K562 (cell line): ENCODE measurements around the gene FIGNL1. TPM values are rescaled to one million over a fixed set of nuclear protein-coding genes. Genes with fewer than 3 reads are reported as not detected.

Experiments
- ATAC-seq: fragments of 200-7000 bp; cut with Tn5 transposase; 3 replicates; pipeline ENCODE4 v1.9.1; 2020; ENCODE audit warnings: moderate library complexity
- BruUV-seq: library from RNA; stranded (reverse); fragments of 400-500 nt; replicated peaks from 2 replicates; lab custom pipeline; 2021; lab: Mats Ljungman, UMichigan
- CTCF ChIA-PET: fragments of 300-600 bp; formaldehyde crosslinking; extraction: SDS; loops from one replicate; lab custom pipeline; 2021; ENCODE audit warnings: low intra/inter-chr PET ratio; lab: Yijun Ruan, JAX
- POLR2A ChIA-PET: fragments of 300-600, 350-650 bp; sonication (Branson Sonifier 250); formaldehyde crosslinking; extraction: SDS; loops from one replicate; lab custom pipeline; 2021; ENCODE audit warnings: antibody characterized with exemption, inconsistent platforms; lab: Yijun Ruan, JAX
- DNase-seq, 4 experiments: peaks; one replicate each; pipeline versions ENCODE4 v3.0.0 to v3.0.0-alpha.2; 2011 to 2018; ENCODE audit warnings: low spot score in 3 of 4, mixed read lengths in 3 of 4; ENCODE audit errors: extremely low read depth in 1 of 4
- FAIRE-seq: peaks from 2 replicates; lab custom pipeline; 2011; peaks lifted over from hg19 to GRCh38; lab: Jason Lieb, UNC
- H2AFZ ChIP-seq: 2 replicates; pipeline ENCODE4 v1.6.0; 2011; ENCODE audit warnings: low read depth, low read length, control low read depth, inconsistent platforms
- H3K27ac ChIP-seq: fragments of 200-600 bp; 3 replicates; pipeline ENCODE4 v1.8.0; 2011; ENCODE audit warnings: low read depth, mild to moderate bottlenecking, control low read depth, inconsistent platforms, low read length, moderate library complexity, mixed read lengths; ENCODE audit errors: extremely low read depth
- H3K27me3 ChIP-seq, 2 experiments: fragments of 300-600 bp in 1 of 2; 2 replicates in 1 of 2; 3 replicates in 1 of 2; pipeline versions ENCODE4 v1.6.0 to v1.8.0; 2011; ENCODE audit warnings: inconsistent platforms in 2 of 2, low read length in 2 of 2, mild to moderate bottlenecking in 1 of 2, mixed read lengths in 1 of 2, moderate library complexity in 1 of 2; ENCODE audit not compliant: control insufficient read depth in 2 of 2, insufficient read depth in 2 of 2
- H3K36me3 ChIP-seq: fragments of 300-600 bp; 3 replicates; pipeline ENCODE4 v1.8.0; 2011; ENCODE audit warnings: mild to moderate bottlenecking, low read length, inconsistent platforms; ENCODE audit not compliant: control insufficient read depth, insufficient read depth
- H3K4me1 ChIP-seq, 2 experiments: fragments of 200-600 bp in 1 of 2; replicated peaks in 1 of 2; 2 replicates in 1 of 2; 3 replicates in 1 of 2; pipeline versions ENCODE4 v1.5.1 to v1.8.0; 2011; ENCODE audit warnings: inconsistent platforms in 2 of 2, low read length in 2 of 2, mild to moderate bottlenecking in 1 of 2, mixed read lengths in 1 of 2, moderate library complexity in 1 of 2; ENCODE audit not compliant: control insufficient read depth in 2 of 2, insufficient read depth in 2 of 2
- H3K4me2 ChIP-seq: 2 replicates; pipeline ENCODE4 v1.6.1; 2011; ENCODE audit warnings: low read length, control low read depth, inconsistent platforms, mixed read lengths; ENCODE audit not compliant: insufficient read depth
- H3K4me3 ChIP-seq: fragments of 200-600 bp; sonication (generic), shearing (Covaris generic); 2 replicates; pipeline ENCODE4 v1.5.1; 2016; ENCODE audit warnings: control low read depth, inconsistent platforms
- H3K79me2 ChIP-seq: fragments of 200-600 bp; 3 replicates; pipeline ENCODE4 v1.8.0; 2011; ENCODE audit warnings: low read length, inconsistent platforms; ENCODE audit not compliant: control insufficient read depth, insufficient read depth
- H3K9ac ChIP-seq, 2 experiments: 2 replicates each; pipeline versions ENCODE4 v1.6.0 to v1.6.1; 2011; ENCODE audit warnings: low read depth in 2 of 2, low read length in 2 of 2, control low read depth in 1 of 2, inconsistent platforms in 1 of 2, mild to moderate bottlenecking in 1 of 2, mixed read lengths in 1 of 2; ENCODE audit not compliant: insufficient read depth in 1 of 2
- H3K9me1 ChIP-seq: one replicate; pipeline ENCODE4 v1.6.0; 2011; ENCODE audit warnings: inconsistent platforms, mild to moderate bottlenecking, low read length, moderate library complexity; ENCODE audit not compliant: control insufficient read depth, insufficient read depth
- H3K9me3 ChIP-seq: replicated peaks from 2 replicates; pipeline ENCODE4 v1.5.1; 2011; ENCODE audit warnings: low read depth, low read length, inconsistent platforms; ENCODE audit not compliant: control insufficient read depth, insufficient read depth
- H4K20me1 ChIP-seq: replicated peaks from 2 replicates; pipeline ENCODE4 v1.6.1; 2011; ENCODE audit warnings: low read length, inconsistent platforms, mixed read lengths; ENCODE audit not compliant: control insufficient read depth, insufficient read depth
- AFF1 ChIP-seq, 2 experiments: fragments of 450-650 bp; IDR thresholded peaks; 2 replicates each; pipeline ENCODE4 v1.6.1; 2018; ENCODE audit warnings: mild to moderate bottlenecking in 2 of 2, low read depth in 1 of 2; ENCODE audit not compliant: partially characterized antibody in 2 of 2
- CBFB ChIP-seq: sonication (generic); formaldehyde crosslinking; IDR thresholded peaks from 2 replicates; pipeline ENCODE4 v1.4.0; 2020; ENCODE audit warnings: mild to moderate bottlenecking, missing genetic modification reagents
- CBX5 ChIP-seq: IDR thresholded peaks from 2 replicates; pipeline ENCODE4 v1.6.1; 2014; ENCODE audit warnings: low read depth, borderline replicate concordance
- CTBP1 ChIP-seq: fragments of 450-650 bp; IDR thresholded peaks from 2 replicates; pipeline ENCODE4 v1.6.1; 2016; ENCODE audit warnings: borderline replicate concordance
- DEAF1 ChIP-seq: fragments of 450-650 bp; formaldehyde crosslinking; IDR thresholded peaks from 2 replicates; pipeline ENCODE4 v1.4.0; 2020; ENCODE audit warnings: mild to moderate bottlenecking, moderate library complexity
- ESRRB ChIP-seq: fragments of 250-450 bp; sonication (Bioruptor Pico); IDR thresholded peaks from 2 replicates; pipeline ENCODE4 v1.5.0; 2020; ENCODE audit warnings: mild to moderate bottlenecking, moderate library complexity, borderline replicate concordance
- HMBOX1 ChIP-seq: sonication (generic); IDR thresholded peaks from 2 replicates; pipeline ENCODE4 v1.6.1; 2016
- JUN ChIP-seq, 2 experiments: sonication (generic) in 1 of 2; formaldehyde crosslinking in 1 of 2; IDR thresholded peaks; 2 replicates each; pipeline versions ENCODE4 v1.6.1 to v1.8.0; 2012 to 2022; ENCODE audit warnings: borderline replicate concordance in 2 of 2, mild to moderate bottlenecking in 2 of 2, improper control_type of control experiment in 1 of 2, low read depth in 1 of 2, low read length in 1 of 2, missing genetic modification reagents in 1 of 2
- LARP7 ChIP-seq: fragments of 450-650 bp; IDR thresholded peaks from 2 replicates; pipeline ENCODE4 v1.6.1; 2016
- MAFF ChIP-seq: IDR thresholded peaks from 2 replicates; pipeline ENCODE4 v1.6.1; 2012; ENCODE audit warnings: low read length, improper control_type of control experiment
- MED1 ChIP-seq: sonication (generic); formaldehyde crosslinking; IDR thresholded peaks from 2 replicates; pipeline ENCODE4 v1.8.1; 2023; ENCODE audit warnings: missing genetic modification reagents, borderline replicate concordance
- NCOR1 ChIP-seq: fragments of 450-650 bp; IDR thresholded peaks from 2 replicates; pipeline ENCODE4 v1.6.1; 2016; ENCODE audit warnings: mild to moderate bottlenecking, moderate library complexity
- PURB ChIP-seq: sonication (generic); formaldehyde crosslinking; IDR thresholded peaks from 2 replicates; pipeline ENCODE4 v1.9.0; 2021; ENCODE audit warnings: low read depth, mild to moderate bottlenecking, missing genetic modification reagents
- SMAD4 ChIP-seq: fragments of 250-450 bp; sonication (Bioruptor Pico); conservative IDR thresholded peaks from 2 replicates; pipeline ENCODE4 v1.8.0; 2021; ENCODE audit warnings: inconsistent platforms, mild to moderate bottlenecking, moderate library complexity
- SRF ChIP-seq, 2 experiments: fragments of 250-450, 450-650 bp in 1 of 2; sonication (Bioruptor Pico) in 1 of 2; sonication (generic) in 1 of 2; formaldehyde crosslinking; IDR thresholded peaks; 2 replicates each; pipeline versions ENCODE4 v1.5.0 to v1.5.1; 2020 to 2022; ENCODE audit warnings: mild to moderate bottlenecking in 1 of 2, missing genetic modification reagents in 1 of 2
- ZBTB8A ChIP-seq: fragments of 450-650 bp; IDR thresholded peaks from 2 replicates; pipeline ENCODE4 v1.6.1; 2018; ENCODE audit warnings: mild to moderate bottlenecking, moderate library complexity; ENCODE audit not compliant: partially characterized antibody
- ZNF253 ChIP-seq: fragments of 250-450 bp; sonication (Bioruptor Pico); conservative IDR thresholded peaks from 2 replicates; pipeline ENCODE4 v1.6.1; 2021; ENCODE audit warnings: mild to moderate bottlenecking
- ZNF324 ChIP-seq: fragments of 250-450 bp; sonication (Bioruptor Pico); IDR thresholded peaks from 2 replicates; pipeline ENCODE4 v1.4.0; 2020; ENCODE audit warnings: mild to moderate bottlenecking
- WGBS: fragments of 100-300 bp; shearing (Covaris generic); methylation state at CpG from one replicate; pipeline ENCODE4 v1.1.6; 2016; ENCODE audit warnings: low coverage, mixed read lengths; ENCODE audit not compliant: insufficient coverage; ENCODE audit errors: missing lambda C conversion rate; 5-methylcytosine and 5-hydroxymethylcytosine counted together
- in situ Hi-C: fragments of 300-500 bp; cut with MboI; formaldehyde crosslinking; loops from 4 replicates; pipeline ENCODE4 v1.15.0; 2018; ENCODE audit warnings: inconsistent platforms, mixed read lengths
- intact Hi-C: fragments of 100-400 bp; cut with micrococcal nuclease; formaldehyde crosslinking; loops from 2 replicates; pipeline ENCODE4 v1.14.2; 2022
- polyA plus RNA-seq, 8 experiments: library from polyadenylated mRNA; depleted of rRNA in 4 of 8; stranded (reverse) in 5 of 8; unstranded in 3 of 8; fragments of >200 nt; fragmentation: Nextera tagmentation in 2 of 8; fragmentation: Illumina TruSeq in 1 of 8; extraction: Ambion mirVana in 2 of 8; extraction: Trizol in 1 of 8; gene quantifications; 2 replicates each; pipeline versions ENCODE4 v1.2.1 to v1.2.3, GENCODE V29; 2011 to 2014; ENCODE audit warnings: inconsistent platforms in 1 of 8, missing spikeins in 1 of 8
- total RNA-seq, 7 experiments: library from RNA; depleted of rRNA in 6 of 7; stranded (reverse); fragments of >200 nt in 6 of 7; fragmentation: Illumina TruSeq in 2 of 7; extraction: Trizol in 2 of 7; gene quantifications; 2 replicates each; pipeline versions ENCODE4 v1.2.1 to v1.2.3, GENCODE V29; 2011 to 2021; ENCODE audit warnings: low replicate concordance in 1 of 7

FIGNL1 gene
- total and polyA plus RNA-seq, 9 of the 15 experiments (the other 6 are each of a cell fraction or from before 2014, with no cell fraction given) = 15.5 to 48.3 (median 27.6) TPM

- Histone ChIP-seq H2AFZ (no peak overlapping the region), H3K79me2 (no peaks in the 10 kb centered on the region), H3K9me3 (no peaks in the 10 kb centered on the region), H3K9me1 (no peaks in the 10 kb centered on the region), H3K36me3 (no peaks in the 10 kb centered on the region), H3K4me2 (no peak overlapping the region), H4K20me1 (no peaks in the 10 kb centered on the region), H3K4me1 (no peaks in the 10 kb centered on the region), H3K27ac (no peak overlapping the region), H3K4me3 (no peak overlapping the region), H3K27me3 (peaks cover 6 to 9% of the 10 kb centered on the region in 2 experiments; a peak in 3 of 5 replicates), H3K9ac (no peak overlapping the region)
- DNase-seq (no peak), ATAC-seq (no peak), FAIRE-seq (no peak)
- no TSS peak for BruUV-seq
- ChIA-PET POLR2A (no interaction called here), CTCF (no interaction called here)
- intact Hi-C loops = no loop called here
- WGBS = 11% methylated on average over 3 of the region's 4 CpGs
- in situ Hi-C loops = no loop called here
- TF ChIP-seq MAFF = no peak
- no peak for TF ChIP-seq AFF1 (IDR thresholded peaks at IDR 0.05; ENCODE audit: low read depth in 1 of 2, partially characterized antibody in 2 of 2)
- no peak for TF ChIP-seq ZNF324 (CRISPR knock-in tag)
- TF ChIP-seq NCOR1 = no peak
- no peak for TF ChIP-seq CBX5
- no peak for TF ChIP-seq ZNF253 (CRISPR knock-in tag)
- TF ChIP-seq CBFB (CRISPR knock-in tag) = no peak
- TF ChIP-seq HMBOX1 = no peak
- TF ChIP-seq SMAD4 (CRISPR knock-in tag) = no peak
- no peak for TF ChIP-seq PURB (CRISPR knock-in tag)
- TF ChIP-seq LARP7 = no peak
- TF ChIP-seq DEAF1 = no peak
- no peak for TF ChIP-seq JUN (IDR thresholded peaks at IDR 0.05; ENCODE audit: borderline replicate concordance, low read depth, low read length)
- no peak for TF ChIP-seq JUN (CRISPR knock-in tag; IDR thresholded peaks at IDR 0.05; ENCODE audit: borderline replicate concordance)
- no peak for TF ChIP-seq MED1
- TF ChIP-seq SRF (CRISPR knock-in tag; IDR thresholded peaks at IDR 0.05) = no peak
- TF ChIP-seq ESRRB (CRISPR knock-in tag) = no peak
- TF ChIP-seq CTBP1 = no peak
- no peak for TF ChIP-seq ZBTB8A
Measured at GRCh38 chr7:50480797-50481196, 30.6 kb upstream of the FIGNL1 start.
